A549 (cell line): ENCODE measurements around the gene SLC22A2. TPM values are rescaled to one million over a fixed set of nuclear protein-coding genes. Genes with fewer than 3 reads are reported as not detected.
"Not testable (repeated sequence)": the region's sequence is repeated elsewhere in the genome, so short reads cannot be mapped to it uniquely, and the experiment has no call there.

Experiments
- ATAC-seq, 2 experiments: fragments of 200-7000 bp in 1 of 2; fragments of >200 bp in 1 of 2; cut with Nextera tagmentation in 1 of 2; cut with Tn5 transposase in 1 of 2; 3 replicates each; pipeline versions ENCODE4 v1.8.0 to v1.9.1; 2018 to 2020; ENCODE audit warnings: mild to moderate bottlenecking in 1 of 2, moderate library complexity in 1 of 2
- CTCF ChIA-PET: fragments of 300-600 bp; sonication (Branson Sonifier 250); formaldehyde crosslinking; extraction: SDS; loops from one replicate; lab custom pipeline; 2021; ENCODE audit warnings: antibody characterized with exemption, inconsistent platforms; lab: Yijun Ruan, JAX
- POLR2A ChIA-PET: fragments of 350-600 bp; formaldehyde crosslinking; extraction: SDS; loops from one replicate; lab custom pipeline; 2021; ENCODE audit warnings: antibody characterized with exemption, inconsistent platforms; lab: Yijun Ruan, JAX
- DNase-seq, 2 experiments: peaks; one replicate each; pipeline versions ENCODE4 v3.0.0 to v3.0.0-alpha.2; 2011 to 2016; ENCODE audit warnings: low read depth in 1 of 2, low spot score in 1 of 2
- FAIRE-seq: peaks from 2 replicates; lab custom pipeline; 2011; peaks lifted over from hg19 to GRCh38; lab: Jason Lieb, UNC
- H3K27ac ChIP-seq, 2 experiments: fragments of >200 bp; sonication (Bioruptor Twin); formaldehyde crosslinking; 3 replicates each; pipeline ENCODE4 v1.5.1; 2016 to 2017
- H3K4me1 ChIP-seq: fragments of >200 bp; sonication (Bioruptor Twin); formaldehyde crosslinking; 3 replicates; pipeline ENCODE4 v1.6.1; 2016
- H3K4me2 ChIP-seq: fragments of >200 bp; sonication (Bioruptor Twin); formaldehyde crosslinking; 3 replicates; pipeline ENCODE4 v1.6.1; 2016
- H3K4me3 ChIP-seq: fragments of >200 bp; sonication (Bioruptor Twin); formaldehyde crosslinking; 3 replicates; pipeline ENCODE4 v1.5.1; 2016
- H3K9me3 ChIP-seq: fragments of >200 bp; sonication (Bioruptor Twin); formaldehyde crosslinking; 3 replicates; pipeline ENCODE4 v1.6.1; 2016
- CBX2 ChIP-seq: fragments of 200-600 bp; sonication (generic); IDR thresholded peaks from 2 replicates; pipeline ENCODE4 v1.6.1; 2016; ENCODE audit warnings: low read depth, mild to moderate bottlenecking, borderline replicate concordance
- CEBPB ChIP-seq, 2 experiments: fragments of >200 bp in 1 of 2; sonication (Bioruptor Twin) in 1 of 2; formaldehyde crosslinking in 1 of 2; IDR thresholded peaks; 2 replicates each; pipeline ENCODE4 v1.6.1; 2012 to 2016
- CHD2 ChIP-seq: fragments of 150-350 bp; IDR thresholded peaks from 2 replicates; pipeline ENCODE4 v1.6.1; 2014; ENCODE audit warnings: low read length; ENCODE audit not compliant: partially characterized antibody
- EHF ChIP-seq: fragments of 250-450 bp; sonication (Bioruptor Pico); IDR thresholded peaks from 2 replicates; pipeline ENCODE4 v1.5.0; 2020; ENCODE audit warnings: mild to moderate bottlenecking
- EP300 ChIP-seq, 2 experiments: fragments of >200 bp; sonication (Bioruptor Twin); formaldehyde crosslinking; IDR thresholded peaks; 2 replicates in 1 of 2; 3 replicates in 1 of 2; pipeline ENCODE4 v1.6.1; 2016 to 2017
- FOSL2 ChIP-seq, 2 experiments: fragments of 450-650 bp in 1 of 2; fragments of >200 bp in 1 of 2; sonication (Bioruptor Twin) in 1 of 2; formaldehyde crosslinking; IDR thresholded peaks; 2 replicates each; pipeline versions ENCODE4 v1.5.0 to v1.6.1; 2016 to 2020; ENCODE audit warnings: mild to moderate bottlenecking in 1 of 2, moderate library complexity in 1 of 2
- FOXS1 ChIP-seq: fragments of 250-450 bp; sonication (Bioruptor Pico); IDR thresholded peaks from 2 replicates; pipeline ENCODE4 v1.5.0; 2020; ENCODE audit warnings: mild to moderate bottlenecking, moderate library complexity
- GATA3 ChIP-seq: IDR thresholded peaks from 2 replicates; pipeline ENCODE4 v1.6.1; 2012; ENCODE audit warnings: borderline replicate concordance
- HMGXB4 ChIP-seq: fragments of 250-450 bp; sonication (Bioruptor Pico); IDR thresholded peaks from 2 replicates; pipeline ENCODE4 v1.5.0; 2021; ENCODE audit warnings: mild to moderate bottlenecking, moderate library complexity, borderline replicate concordance
- JUN ChIP-seq, 2 experiments: fragments of >200 bp; sonication (Bioruptor Twin); formaldehyde crosslinking; IDR thresholded peaks; 2 replicates in 1 of 2; 3 replicates in 1 of 2; pipeline ENCODE4 v1.6.1; 2016 to 2017
- JUNB ChIP-seq: fragments of >200 bp; sonication (Bioruptor Twin); formaldehyde crosslinking; IDR thresholded peaks from 2 replicates; pipeline ENCODE4 v1.6.1; 2016
- KDM5A ChIP-seq: fragments of 200-600 bp; sonication (generic); IDR thresholded peaks from 2 replicates; pipeline ENCODE4 v1.6.1; 2016; ENCODE audit warnings: antibody characterized with exemption, mild to moderate bottlenecking
- MAX ChIP-seq: IDR thresholded peaks from 2 replicates; pipeline ENCODE4 v1.6.1; 2012
- NFE2L2 ChIP-seq: fragments of 150-350 bp; conservative IDR thresholded peaks from 2 replicates; pipeline ENCODE4 v1.6.1; 2014; ENCODE audit warnings: low read length
- RAD21 ChIP-seq, 2 experiments: fragments of >200 bp in 1 of 2; sonication (Bioruptor Twin) in 1 of 2; formaldehyde crosslinking in 1 of 2; IDR thresholded peaks in 1 of 2; conservative IDR thresholded peaks in 1 of 2; 2 replicates in 1 of 2; 3 replicates in 1 of 2; pipeline ENCODE4 v1.6.1; 2012 to 2018; ENCODE audit warnings: inconsistent platforms in 1 of 2
- SMC3 ChIP-seq: fragments of >200 bp; sonication (Bioruptor Twin); formaldehyde crosslinking; IDR thresholded peaks from 3 replicates; pipeline ENCODE4 v1.6.1; 2018; ENCODE audit warnings: inconsistent platforms
- USF2 ChIP-seq: fragments of 450-650 bp; IDR thresholded peaks from 2 replicates; pipeline ENCODE4 v1.6.1; 2014; ENCODE audit warnings: antibody characterized with exemption
- WGBS: methylation state at CpG from one replicate; pipeline ENCODE4 v1.1.6; 2017; ENCODE audit errors: missing lambda C conversion rate; 5-methylcytosine and 5-hydroxymethylcytosine counted together
- polyA plus RNA-seq, 4 experiments: library from polyadenylated mRNA; depleted of rRNA in 3 of 4; stranded (reverse); fragments of >200 nt; fragmentation: RNase III in 1 of 4; extraction: RNeasy Plus Mini Kit Qiagen cat#74134 plus additional on column Dnase treatment in 1 of 4; gene quantifications; 2 replicates in 3 of 4; 3 replicates in 1 of 4; pipeline ENCODE4 v1.2.3, GENCODE V29; 2011 to 2017

Gene SLC22A2
- polyA plus RNA-seq, 2 of the 4 experiments (the other 2 are of a cell fraction): 0.04 TPM; not detected in 1

GRCh38 chr6:160237597-160238275, 20.9 kb downstream of the SLC22A2 start:
- Histone ChIP-seq H3K4me1 (peaks cover 40% of the 10 kb centered on the region), H3K27ac (peak overlapping the region; percentile 88 to 89), H3K4me2 (peak overlapping the region; percentile 55)
- H3K4me3 ChIP-seq, CTCF ChIA-PET, FAIRE-seq, H3K9me3 ChIP-seq: not testable (repeated sequence)
- WGBS: 32% methylated on average over 2 of the region's 2 CpGs
- TF ChIP-seq RAD21 (conservative IDR thresholded peaks at IDR 0.05 in 1 of 2, IDR thresholded peaks at IDR 0.05 in 1 of 2): 0 out of 5 replicates have a peak, but pooled peaks of 1 of the 2 experiments have one; percentile 12
- TF ChIP-seq JUNB: peak; percentile 68
- 0 out of 5 replicates have a peak, but pooled peaks of 1 of the 2 experiments have one; percentile 40 for TF ChIP-seq JUN (IDR thresholded peaks at IDR 0.05)
- TF ChIP-seq EP300 (IDR thresholded peaks at IDR 0.05): peak; percentile 70 to 75; a peak in 3 of 5 replicates
- TF ChIP-seq GATA3: peak; percentile 77; the same call in 1 of the 2 replicates
- 0 out of 3 replicates have a peak, but pooled peaks have one; percentile 9 for TF ChIP-seq SMC3
- 0 out of 4 replicates have a peak, but pooled peaks of 1 of the 2 experiments have one; percentile 7 for TF ChIP-seq CEBPB (IDR thresholded peaks at IDR 0.05)
- TF ChIP-seq FOSL2 (IDR thresholded peaks at IDR 0.05): 0 out of 2 replicates have a peak, but pooled peaks have one; percentile 38
- peak; percentile 61 for TF ChIP-seq FOSL2 (CRISPR knock-in tag; IDR thresholded peaks at IDR 0.05)
- peak in 1 of 2 experiments; percentile 85 for DNase-seq
- peak; percentile 39 to 76; a peak in 4 of 6 replicates for ATAC-seq
- POLR2A ChIA-PET: interaction anchor here (0.8 to 1.1 kb wide), 2 partner anchors 11 to 110 kb away, joined by 3 to 4 read pairs; partner anchors contain the start of gene SLC22A3

GRCh38 chr6:160236235-160236872, 22.3 kb downstream of the SLC22A2 start:
- H3K4me3 ChIP-seq, H3K4me2 ChIP-seq, ATAC-seq, DNase-seq, CTCF ChIA-PET, FAIRE-seq, H3K9me3 ChIP-seq: not testable (repeated sequence)
- H3K4me1 ChIP-seq: peaks cover 40% of the 10 kb centered on the region
- WGBS: 58% methylated on average over 2 of the region's 2 CpGs
- peak overlapping the region; percentile 88 to 89 for H3K27ac ChIP-seq
- POLR2A ChIA-PET: interaction anchor here (0.6 kb wide), 1 partner anchor 77 kb away, joined by 4 read pairs; no protein-coding TSS in a partner anchor

- 92% methylated on average over 12 of the region's 12 CpGs for WGBS
- H3K9me3 ChIP-seq, H3K4me3 ChIP-seq, DNase-seq, FAIRE-seq, ATAC-seq, H3K4me2 ChIP-seq, POLR2A ChIA-PET: not testable (repeated sequence)
- CTCF ChIA-PET: interaction anchor here (1.4 to 1.5 kb wide), 2 partner anchors 28 to 96 kb away, joined by 3 to 5 read pairs; no protein-coding TSS in a partner anchor
- peaks cover 34% of the 10 kb centered on the region for H3K4me1 ChIP-seq
- H3K27ac ChIP-seq: peak overlapping the region in 1 of 2 experiments; percentile 65; a peak in 3 of 6 replicates
Observed at GRCh38 chr6:160233950-160234640, 24.5 kb downstream of the SLC22A2 start.

- peak overlapping the region in 1 of 2 experiments; percentile 29; a peak in 2 of 6 replicates for H3K27ac ChIP-seq
- CTCF ChIA-PET: no interaction called here
Observed at GRCh38 chr6:160227769-160228161, 30.9 kb downstream of the SLC22A2 start.

More at GRCh38 chr6:160227769-160228161, 30.9 kb downstream of the SLC22A2 start:
- FAIRE-seq (no peak), DNase-seq (no peak), ATAC-seq (no peak)
- no peak overlapping the region for H3K4me3 ChIP-seq
- no peaks in the 10 kb centered on the region for H3K9me3 ChIP-seq
- POLR2A ChIA-PET: no interaction called here
- no peak overlapping the region for H3K4me2 ChIP-seq
- no peak for TF ChIP-seq FOXS1 (CRISPR knock-in tag)
- TF ChIP-seq EP300 (IDR thresholded peaks at IDR 0.05): no peak
- TF ChIP-seq KDM5A: no peak
- TF ChIP-seq NFE2L2: no peak
- TF ChIP-seq CBX2: no peak
- TF ChIP-seq USF2: no peak
- TF ChIP-seq CHD2: no peak
- no peak for TF ChIP-seq HMGXB4 (CRISPR knock-in tag)
- no peak for TF ChIP-seq MAX
- TF ChIP-seq EHF (CRISPR knock-in tag): no peak
- H3K4me1 ChIP-seq: 0 out of 3 replicates have a peak, but pooled peaks cover 4% of the 10 kb centered on the region
- 79% methylated on average over 1 of the region's 1 CpG for WGBS
